Neural cell (in vitro differentiated cells): ENCODE data around the gene ADGRF1. TPM values are rescaled to one million over a fixed set of nuclear protein-coding genes. Genes with fewer than 3 reads are reported as not detected.
"Not testable (repeated sequence)": the region's sequence is repeated elsewhere in the genome, so short reads cannot be mapped to it uniquely, and the experiment has no call there.

Experiments used
- H2AFZ ChIP-seq: fragments of 200-600, 300-800 bp; sonication (generic), shearing (Covaris generic); 2 replicates; pipeline ENCODE4 v1.6.0; 2014; ENCODE audit warnings: low read depth, mild to moderate bottlenecking, antibody characterized with exemption, low read length, moderate library complexity
- H3F3A ChIP-seq: fragments of 200-600 bp; shearing (Covaris generic); 2 replicates; pipeline ENCODE4 v1.6.1; 2016; ENCODE audit warnings: mild to moderate bottlenecking, moderate library complexity, mixed read lengths, antibody characterized with exemption, low read length; ENCODE audit not compliant: insufficient read depth, poor library complexity, severe bottlenecking
- H3K27ac ChIP-seq: fragments of 200-600, 300-800 bp; sonication (generic), shearing (Covaris generic); 2 replicates; pipeline ENCODE4 v1.5.1; 2014; ENCODE audit warnings: mild to moderate bottlenecking, low read length, moderate library complexity
- H3K27me3 ChIP-seq: fragments of 300-800, 200-600 bp; sonication (generic), shearing (Covaris generic); 2 replicates; pipeline ENCODE4 v1.6.0; 2014; ENCODE audit warnings: mild to moderate bottlenecking, low read depth, low read length, moderate library complexity; ENCODE audit not compliant: insufficient read depth
- H3K36me3 ChIP-seq: fragments of 300-800, 200-600 bp; sonication (generic), shearing (Covaris generic); 2 replicates; pipeline ENCODE4 v1.5.1; 2014; ENCODE audit warnings: mild to moderate bottlenecking, antibody characterized with exemption, low read length, moderate library complexity; ENCODE audit not compliant: insufficient read depth
- H3K4me2 ChIP-seq: fragments of 300-800, 200-600 bp; sonication (generic), shearing (Covaris generic); 2 replicates; pipeline ENCODE4 v1.6.0; 2014; ENCODE audit warnings: mild to moderate bottlenecking, low read length
- H3K4me3 ChIP-seq: fragments of 300-800, 200-600 bp; sonication (generic), shearing (Covaris generic); 2 replicates; pipeline ENCODE4 v1.5.1; 2014; ENCODE audit warnings: mild to moderate bottlenecking, low read length, moderate library complexity
- H3K79me2 ChIP-seq: fragments of 200-600 bp; shearing (Covaris generic); replicated peaks from 2 replicates; pipeline ENCODE4 v1.6.0; 2014; ENCODE audit warnings: mild to moderate bottlenecking, low read length, moderate library complexity; ENCODE audit not compliant: insufficient read depth
- H3K9ac ChIP-seq: fragments of 300-800, 200-600 bp; sonication (generic), shearing (Covaris generic); 2 replicates; pipeline ENCODE4 v1.6.1; 2016; ENCODE audit warnings: mild to moderate bottlenecking, low read length, mixed read lengths
- H3K9me2 ChIP-seq: fragments of 200-600 bp; shearing (Covaris generic); 2 replicates; pipeline ENCODE4 v1.6.1; 2016; ENCODE audit warnings: mild to moderate bottlenecking, low read length, mixed read lengths; ENCODE audit not compliant: insufficient read depth
- H3K9me3 ChIP-seq: fragments of 200-600, 300-800 bp; sonication (generic), shearing (Covaris generic); 2 replicates; pipeline ENCODE4 v1.6.1; 2016; ENCODE audit warnings: mild to moderate bottlenecking, mixed run types, low read length, moderate library complexity, mixed read lengths
- H4K20me1 ChIP-seq: fragments of 200-600 bp; shearing (Covaris generic); 2 replicates; pipeline ENCODE4 v1.6.1; 2016; ENCODE audit warnings: mild to moderate bottlenecking, mixed run types; ENCODE audit not compliant: insufficient read depth
- EP300 ChIP-seq: fragments of 450-650 bp; conservative IDR thresholded peaks from 2 replicates; pipeline ENCODE4 v1.6.1; 2014; ENCODE audit warnings: antibody characterized with exemption, mild to moderate bottlenecking, moderate library complexity; ENCODE audit not compliant: poor library complexity, severe bottlenecking
- EZH2 ChIP-seq: fragments of 200-600, 300-800 bp; shearing (Covaris generic), sonication (generic); IDR thresholded peaks from 2 replicates; pipeline ENCODE4 v1.6.1; 2014; ENCODE audit warnings: antibody characterized with exemption, low read length, borderline replicate concordance, mild to moderate bottlenecking; ENCODE audit not compliant: insufficient read depth, poor library complexity, severe bottlenecking
- MXI1 ChIP-seq: fragments of 450-650 bp; conservative IDR thresholded peaks from 2 replicates; pipeline ENCODE4 v1.6.1; 2014; ENCODE audit warnings: antibody characterized with exemption, mild to moderate bottlenecking; ENCODE audit not compliant: poor library complexity, severe bottlenecking
- POLR2AphosphoS5 ChIP-seq: IDR thresholded peaks from 2 replicates; pipeline ENCODE4 v1.6.1; 2012
- RAD21 ChIP-seq: fragments of 450-650 bp; conservative IDR thresholded peaks from 2 replicates; pipeline ENCODE4 v1.6.1; 2014; ENCODE audit warnings: antibody characterized with exemption, mild to moderate bottlenecking, moderate library complexity
- SMC3 ChIP-seq: fragments of 450-650 bp; conservative IDR thresholded peaks from 2 replicates; pipeline ENCODE4 v1.6.1; 2014; ENCODE audit warnings: antibody characterized with exemption, mild to moderate bottlenecking, moderate library complexity; ENCODE audit not compliant: poor library complexity
- TAF1 ChIP-seq: IDR thresholded peaks from 2 replicates; pipeline ENCODE4 v1.6.1; 2012; ENCODE audit warnings: low read depth
- polyA plus RNA-seq: library from polyadenylated mRNA; depleted of rRNA; stranded (reverse); fragments of >200 nt; gene quantifications from 2 replicates; pipeline ENCODE4 v1.2.3, GENCODE V29; 2014
- TF ChIP-seq, protein P1 (sequence below): IDR thresholded peaks from 2 replicates; pipeline ENCODE4 v1.6.1; 2012; ENCODE audit warnings: borderline replicate concordance
- TF ChIP-seq, protein P2 (sequence below): fragments of 450-650 bp; IDR thresholded peaks from 2 replicates; pipeline ENCODE4 v1.5.1; 2014; ENCODE audit warnings: antibody characterized with exemption, mild to moderate bottlenecking, moderate library complexity; ENCODE audit not compliant: poor library complexity, severe bottlenecking

ADGRF1 gene
- polyA plus RNA-seq, 1 donor from 2014 or later = not detected

DNA sequence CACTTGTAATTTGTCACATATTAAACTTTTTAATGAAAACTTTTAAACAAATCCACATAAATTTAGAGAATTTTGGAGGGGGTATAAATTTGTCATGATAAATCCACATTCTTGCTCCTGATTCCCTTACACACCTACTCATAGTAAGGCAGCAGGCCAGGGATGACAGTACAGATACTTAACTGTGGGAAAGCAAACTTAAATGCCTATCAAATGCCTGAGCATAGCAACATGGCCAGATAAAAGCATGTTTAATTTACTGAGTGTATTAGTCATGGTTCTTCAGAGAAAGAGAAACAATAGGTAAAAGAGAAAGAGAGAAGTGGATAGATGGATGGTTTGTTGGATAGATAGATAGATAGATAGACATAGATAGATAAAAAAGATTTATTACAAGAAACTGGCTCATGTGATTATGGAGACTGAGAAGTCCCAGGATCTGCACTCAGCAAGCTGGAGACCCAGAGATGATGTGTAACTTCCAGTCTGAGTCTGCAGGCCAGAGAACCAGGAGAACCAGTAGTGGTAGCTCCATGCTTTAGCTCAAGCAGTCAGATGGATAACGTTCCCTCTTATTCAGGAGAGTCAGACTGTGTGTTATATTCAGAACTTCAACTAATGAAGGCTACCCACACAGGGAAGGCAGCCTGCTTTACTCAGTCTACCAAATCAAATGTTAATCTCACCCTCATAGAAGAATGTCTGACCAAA lies 15.9 kb upstream of the ADGRF1 start:
- Histone ChIP-seq H3K4me3 (no peak overlapping the region), H2AFZ (no peak overlapping the region), H3K9ac (no peak overlapping the region), H3K4me2 (no peak overlapping the region), H3K27ac (no peak overlapping the region), H3F3A (no peaks in the 10 kb centered on the region), H4K20me1 (no peaks in the 10 kb centered on the region), H3K36me3 (no peaks in the 10 kb centered on the region), H3K9me2 (no peaks in the 10 kb centered on the region), H3K27me3 (no peaks in the 10 kb centered on the region), H3K79me2 (no peaks in the 10 kb centered on the region), H3K9me3 (no peaks in the 10 kb centered on the region)
- no peak for TF ChIP-seq MXI1
- no peak for TF ChIP-seq TAF1
- TF ChIP-seq, protein P1, sequence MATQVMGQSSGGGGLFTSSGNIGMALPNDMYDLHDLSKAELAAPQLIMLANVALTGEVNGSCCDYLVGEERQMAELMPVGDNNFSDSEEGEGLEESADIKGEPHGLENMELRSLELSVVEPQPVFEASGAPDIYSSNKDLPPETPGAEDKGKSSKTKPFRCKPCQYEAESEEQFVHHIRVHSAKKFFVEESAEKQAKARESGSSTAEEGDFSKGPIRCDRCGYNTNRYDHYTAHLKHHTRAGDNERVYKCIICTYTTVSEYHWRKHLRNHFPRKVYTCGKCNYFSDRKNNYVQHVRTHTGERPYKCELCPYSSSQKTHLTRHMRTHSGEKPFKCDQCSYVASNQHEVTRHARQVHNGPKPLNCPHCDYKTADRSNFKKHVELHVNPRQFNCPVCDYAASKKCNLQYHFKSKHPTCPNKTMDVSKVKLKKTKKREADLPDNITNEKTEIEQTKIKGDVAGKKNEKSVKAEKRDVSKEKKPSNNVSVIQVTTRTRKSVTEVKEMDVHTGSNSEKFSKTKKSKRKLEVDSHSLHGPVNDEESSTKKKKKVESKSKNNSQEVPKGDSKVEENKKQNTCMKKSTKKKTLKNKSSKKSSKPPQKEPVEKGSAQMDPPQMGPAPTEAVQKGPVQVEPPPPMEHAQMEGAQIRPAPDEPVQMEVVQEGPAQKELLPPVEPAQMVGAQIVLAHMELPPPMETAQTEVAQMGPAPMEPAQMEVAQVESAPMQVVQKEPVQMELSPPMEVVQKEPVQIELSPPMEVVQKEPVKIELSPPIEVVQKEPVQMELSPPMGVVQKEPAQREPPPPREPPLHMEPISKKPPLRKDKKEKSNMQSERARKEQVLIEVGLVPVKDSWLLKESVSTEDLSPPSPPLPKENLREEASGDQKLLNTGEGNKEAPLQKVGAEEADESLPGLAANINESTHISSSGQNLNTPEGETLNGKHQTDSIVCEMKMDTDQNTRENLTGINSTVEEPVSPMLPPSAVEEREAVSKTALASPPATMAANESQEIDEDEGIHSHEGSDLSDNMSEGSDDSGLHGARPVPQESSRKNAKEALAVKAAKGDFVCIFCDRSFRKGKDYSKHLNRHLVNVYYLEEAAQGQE = no peak
- TF ChIP-seq SMC3 = no peak
- no peak for TF ChIP-seq POLR2AphosphoS5
- no peak for TF ChIP-seq RAD21
- TF ChIP-seq, protein P2, sequence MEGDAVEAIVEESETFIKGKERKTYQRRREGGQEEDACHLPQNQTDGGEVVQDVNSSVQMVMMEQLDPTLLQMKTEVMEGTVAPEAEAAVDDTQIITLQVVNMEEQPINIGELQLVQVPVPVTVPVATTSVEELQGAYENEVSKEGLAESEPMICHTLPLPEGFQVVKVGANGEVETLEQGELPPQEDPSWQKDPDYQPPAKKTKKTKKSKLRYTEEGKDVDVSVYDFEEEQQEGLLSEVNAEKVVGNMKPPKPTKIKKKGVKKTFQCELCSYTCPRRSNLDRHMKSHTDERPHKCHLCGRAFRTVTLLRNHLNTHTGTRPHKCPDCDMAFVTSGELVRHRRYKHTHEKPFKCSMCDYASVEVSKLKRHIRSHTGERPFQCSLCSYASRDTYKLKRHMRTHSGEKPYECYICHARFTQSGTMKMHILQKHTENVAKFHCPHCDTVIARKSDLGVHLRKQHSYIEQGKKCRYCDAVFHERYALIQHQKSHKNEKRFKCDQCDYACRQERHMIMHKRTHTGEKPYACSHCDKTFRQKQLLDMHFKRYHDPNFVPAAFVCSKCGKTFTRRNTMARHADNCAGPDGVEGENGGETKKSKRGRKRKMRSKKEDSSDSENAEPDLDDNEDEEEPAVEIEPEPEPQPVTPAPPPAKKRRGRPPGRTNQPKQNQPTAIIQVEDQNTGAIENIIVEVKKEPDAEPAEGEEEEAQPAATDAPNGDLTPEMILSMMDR = no peak
- no peak for TF ChIP-seq EZH2
- TF ChIP-seq EP300 = no peak

DNA sequence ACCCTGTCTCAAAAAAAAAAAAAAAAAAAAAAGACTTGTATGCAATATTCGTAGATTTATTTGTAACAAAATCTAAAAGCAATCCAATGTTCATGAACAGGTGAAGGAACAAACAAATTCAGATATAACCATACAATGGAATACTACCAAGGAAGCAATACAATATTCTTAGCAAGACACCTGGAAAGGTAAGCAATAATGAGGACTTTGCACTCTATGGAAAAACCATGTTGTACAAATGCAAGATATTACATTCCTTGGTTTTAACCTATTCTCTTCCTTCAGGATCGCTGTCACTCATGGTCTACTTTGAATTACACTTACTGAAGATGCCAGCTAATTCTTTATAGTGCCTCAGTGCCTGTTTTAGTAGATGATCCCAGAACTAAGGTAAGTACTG lies 14.7 kb upstream of the ADGRF1 start:
- Histone ChIP-seq H3K4me2 (no peak overlapping the region), H3K9me2 (no peaks in the 10 kb centered on the region), H3K27ac (no peak overlapping the region), H4K20me1 (no peaks in the 10 kb centered on the region), H3K36me3 (no peaks in the 10 kb centered on the region), H2AFZ (no peak overlapping the region), H3K9me3 (no peaks in the 10 kb centered on the region), H3K79me2 (no peaks in the 10 kb centered on the region), H3K9ac (no peak overlapping the region), H3F3A (no peaks in the 10 kb centered on the region), H3K27me3 (no peaks in the 10 kb centered on the region), H3K4me3 (no peak overlapping the region)
- no peak for TF ChIP-seq RAD21
- TF ChIP-seq MXI1 = no peak
- TF ChIP-seq POLR2AphosphoS5 = no peak
- no peak for TF ChIP-seq EZH2
- TF ChIP-seq, protein P1 = no peak
- no peak for TF ChIP-seq TAF1
- TF ChIP-seq EP300 = no peak
- TF ChIP-seq SMC3 = no peak
- TF ChIP-seq, protein P2 = no peak

GRCh38 chr6:47054302-47054701 lies 12.2 kb upstream of the ADGRF1 start:
- not testable (repeated sequence) for H3K4me3 ChIP-seq, H3F3A ChIP-seq, H3K9ac ChIP-seq, H3K27me3 ChIP-seq, H3K9me2 ChIP-seq, H3K36me3 ChIP-seq, H3K4me2 ChIP-seq, H3K9me3 ChIP-seq, H3K79me2 ChIP-seq, H4K20me1 ChIP-seq, H3K27ac ChIP-seq, H2AFZ ChIP-seq
